Loucy (cell line): ENCODE results near the gene C12orf60.

Experiments
- EZH2phosphoT487 ChIP-seq: fragments of 200-600 bp; IDR thresholded peaks from 2 replicates; pipeline ENCODE4 v1.6.1; 2018; ENCODE audit warnings: antibody characterized with exemption, mild to moderate bottlenecking, moderate library complexity, borderline replicate concordance
- TF ChIP-seq, protein P1 (sequence below): fragments of 200-600 bp; sonication (generic); conservative IDR thresholded peaks from 2 replicates; pipeline ENCODE4 v1.5.1; 2014; ENCODE audit warnings: mild to moderate bottlenecking, antibody characterized with exemption, low read length

DNA sequence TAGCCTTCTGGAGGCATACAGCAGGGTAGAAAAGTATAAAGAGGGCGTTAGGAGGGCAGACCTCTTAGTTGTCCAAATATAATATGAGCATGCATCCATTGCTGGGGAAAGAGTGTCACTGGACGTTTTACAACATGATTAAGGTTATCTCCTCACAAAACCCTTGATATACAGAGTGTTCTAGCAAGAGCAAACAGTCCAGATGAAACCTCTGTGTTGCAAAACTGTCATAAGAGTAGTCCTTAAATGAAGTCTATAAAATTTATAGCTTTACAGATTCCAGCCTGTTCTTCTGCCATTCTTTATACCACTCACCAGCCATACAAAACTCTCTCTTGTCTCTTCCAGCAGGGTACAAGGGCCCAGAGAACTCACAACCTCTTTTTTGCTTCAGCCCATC, 21.9 kb upstream of the C12orf60 start:
- TF ChIP-seq, protein P1, sequence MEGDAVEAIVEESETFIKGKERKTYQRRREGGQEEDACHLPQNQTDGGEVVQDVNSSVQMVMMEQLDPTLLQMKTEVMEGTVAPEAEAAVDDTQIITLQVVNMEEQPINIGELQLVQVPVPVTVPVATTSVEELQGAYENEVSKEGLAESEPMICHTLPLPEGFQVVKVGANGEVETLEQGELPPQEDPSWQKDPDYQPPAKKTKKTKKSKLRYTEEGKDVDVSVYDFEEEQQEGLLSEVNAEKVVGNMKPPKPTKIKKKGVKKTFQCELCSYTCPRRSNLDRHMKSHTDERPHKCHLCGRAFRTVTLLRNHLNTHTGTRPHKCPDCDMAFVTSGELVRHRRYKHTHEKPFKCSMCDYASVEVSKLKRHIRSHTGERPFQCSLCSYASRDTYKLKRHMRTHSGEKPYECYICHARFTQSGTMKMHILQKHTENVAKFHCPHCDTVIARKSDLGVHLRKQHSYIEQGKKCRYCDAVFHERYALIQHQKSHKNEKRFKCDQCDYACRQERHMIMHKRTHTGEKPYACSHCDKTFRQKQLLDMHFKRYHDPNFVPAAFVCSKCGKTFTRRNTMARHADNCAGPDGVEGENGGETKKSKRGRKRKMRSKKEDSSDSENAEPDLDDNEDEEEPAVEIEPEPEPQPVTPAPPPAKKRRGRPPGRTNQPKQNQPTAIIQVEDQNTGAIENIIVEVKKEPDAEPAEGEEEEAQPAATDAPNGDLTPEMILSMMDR: no peak
- TF ChIP-seq EZH2phosphoT487: no peak
